Neuronal stem cell (in vitro differentiated cells): ENCODE results near the gene IFT22.
"Not testable (repeated sequence)": the region's sequence is repeated elsewhere in the genome, so short reads cannot be mapped to it uniquely, and the experiment has no call there.

Experiments
- DNase-seq: peaks from one replicate; pipeline ENCODE4 v3.0.0-alpha.2; 2013; ENCODE audit warnings: low spot score
- H2AFZ ChIP-seq: one replicate; pipeline ENCODE4 v1.6.1; 2013; ENCODE audit warnings: mild to moderate bottlenecking, low read length, inconsistent platforms
- H2AK5ac ChIP-seq: 2 replicates; pipeline ENCODE4 v1.6.1; 2013; ENCODE audit warnings: low read depth, mild to moderate bottlenecking, inconsistent platforms, low read length, moderate library complexity, mixed read lengths
- H2BK120ac ChIP-seq: 2 replicates; pipeline ENCODE4 v1.6.1; 2013; ENCODE audit warnings: low read depth, mild to moderate bottlenecking, inconsistent platforms, low read length, moderate library complexity, mixed read lengths
- H2BK12ac ChIP-seq: one replicate; pipeline ENCODE4 v1.6.1; 2013; ENCODE audit warnings: low read length, inconsistent platforms
- H2BK15ac ChIP-seq: 2 replicates; pipeline ENCODE4 v1.6.1; 2013; ENCODE audit warnings: mild to moderate bottlenecking, low read length, inconsistent platforms, mixed read lengths
- H2BK5ac ChIP-seq: one replicate; pipeline ENCODE4 v1.6.1; 2013; ENCODE audit warnings: inconsistent platforms, mild to moderate bottlenecking, low read length, moderate library complexity
- H3K14ac ChIP-seq: one replicate; pipeline ENCODE4 v1.6.1; 2013; ENCODE audit warnings: low read length, inconsistent platforms
- H3K18ac ChIP-seq: 2 replicates; pipeline ENCODE4 v1.6.1; 2013; ENCODE audit warnings: low read length, inconsistent platforms
- H3K23ac ChIP-seq: 2 replicates; pipeline ENCODE4 v1.6.1; 2013; ENCODE audit warnings: low read depth, mild to moderate bottlenecking, mixed read lengths, low read length, inconsistent platforms; ENCODE audit not compliant: poor library complexity
- H3K27ac ChIP-seq: replicated peaks from 3 replicates; pipeline ENCODE4 v1.5.1; 2013; ENCODE audit warnings: low read length, inconsistent platforms
- H3K27me3 ChIP-seq, 3 experiments: 2 replicates each; pipeline ENCODE4 v1.6.1; 2013; ENCODE audit warnings: low read length in 3 of 3, mild to moderate bottlenecking in 2 of 3, inconsistent platforms in 1 of 3, low read depth in 1 of 3, mixed read lengths in 1 of 3, moderate library complexity in 1 of 3; ENCODE audit not compliant: control insufficient read depth in 3 of 3, insufficient read depth in 3 of 3
- H3K36me3 ChIP-seq, 2 donors: replicated peaks in 1 of 2; 2 replicates each; pipeline ENCODE4 v1.6.1; 2013; ENCODE audit warnings: low read length in 2 of 2; ENCODE audit not compliant: control insufficient read depth in 2 of 2, insufficient read depth in 2 of 2
- H3K4ac ChIP-seq: 2 replicates; pipeline ENCODE4 v1.6.1; 2013; ENCODE audit warnings: inconsistent platforms, mild to moderate bottlenecking, low read length, moderate library complexity
- H3K4me1 ChIP-seq, 2 donors: 1 replicate in 1 of 2; 2 replicates in 1 of 2; pipeline ENCODE4 v1.6.1; 2013; ENCODE audit warnings: low read length in 2 of 2, low read depth in 1 of 2; ENCODE audit not compliant: control insufficient read depth in 2 of 2, insufficient read depth in 1 of 2
- H3K4me2 ChIP-seq: one replicate; pipeline ENCODE4 v1.6.1; 2013; ENCODE audit warnings: mild to moderate bottlenecking, low read length, inconsistent platforms; ENCODE audit not compliant: insufficient read depth, poor library complexity, severe bottlenecking
- H3K4me3 ChIP-seq, 2 donors: 2 replicates each; pipeline ENCODE4 v1.5.1; 2013; ENCODE audit warnings: low read length in 2 of 2, mild to moderate bottlenecking in 2 of 2, inconsistent platforms in 1 of 2, moderate library complexity in 1 of 2
- H3K79me1 ChIP-seq: one replicate; pipeline ENCODE4 v1.6.1; 2013; ENCODE audit warnings: low read depth, mild to moderate bottlenecking, inconsistent platforms, low read length, moderate library complexity
- H3K9ac ChIP-seq: one replicate; pipeline ENCODE4 v1.6.1; 2013; ENCODE audit warnings: mild to moderate bottlenecking, low read depth, low read length, inconsistent platforms; ENCODE audit not compliant: poor library complexity
- H3K9me3 ChIP-seq, 2 donors: replicated peaks in 1 of 2; 2 replicates each; pipeline versions ENCODE3 to v1.6.1; 2013; ENCODE audit warnings: low read length in 2 of 2, mild to moderate bottlenecking in 2 of 2, inconsistent platforms in 1 of 2, low read depth in 1 of 2, mixed read lengths in 1 of 2, moderate library complexity in 1 of 2; ENCODE audit not compliant: control insufficient read depth in 2 of 2, insufficient read depth in 1 of 2
- H4K8ac ChIP-seq: one replicate; pipeline ENCODE4 v1.6.1; 2013; ENCODE audit warnings: low read depth, mild to moderate bottlenecking, inconsistent platforms, low read length, moderate library complexity
- H4K91ac ChIP-seq: one replicate; pipeline ENCODE4 v1.6.1; 2013; ENCODE audit warnings: low read length, low read depth, mild to moderate bottlenecking, inconsistent platforms; ENCODE audit not compliant: poor library complexity
- WGBS, 2 donors: extraction: QIAGEN DNeasy Blood & Tissue Kit; methylation state at CpG; one replicate each; pipeline ENCODE4 v1.1.7; 2013; ENCODE audit warnings: missing lambda C conversion rate in 2 of 2, mixed read lengths in 1 of 2; ENCODE audit not compliant: insufficient read length in 2 of 2, insufficient replicate concordance in 1 of 2; ENCODE audit errors: extremely low coverage in 2 of 2; 5-methylcytosine and 5-hydroxymethylcytosine counted together

The IFT22 gene

DNA sequence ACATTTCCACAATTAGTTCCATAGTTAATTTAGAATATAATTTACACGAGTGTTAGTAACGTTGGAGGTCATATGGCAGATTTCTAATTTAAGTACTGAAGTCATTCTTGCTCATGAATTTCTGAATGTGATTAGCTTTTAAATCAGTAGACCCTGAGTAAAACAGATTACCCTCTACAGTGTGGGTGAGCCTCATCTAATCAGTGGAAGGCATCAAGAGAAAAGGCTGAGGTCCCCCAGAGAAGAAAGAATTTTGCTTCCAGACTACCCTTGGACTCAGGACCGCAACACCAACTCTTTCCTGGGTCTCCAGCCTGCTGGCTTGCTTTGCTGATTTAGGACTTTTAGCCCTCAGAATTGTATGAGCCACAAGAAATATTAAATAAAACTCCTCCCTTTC lies 33.2 kb downstream of the IFT22 start:
- Histone ChIP-seq H3K27me3 (peaks cover 0 to 33% (median 6%) of the 10 kb centered on the region in 3 experiments), H3K36me3 (no peaks in the 10 kb centered on the region), H3K4me2 (no peak overlapping the region), H2BK15ac (no peak overlapping the region), H3K18ac (no peak overlapping the region), H3K27ac (no peak overlapping the region), H2AK5ac (no peak overlapping the region), H3K4me1 (peaks cover 0 to 2% of the 10 kb centered on the region in 2 donors), H3K23ac (no peak overlapping the region), H3K9ac (no peak overlapping the region), H2BK12ac (no peak overlapping the region), H3K4ac (no peak overlapping the region), H3K9me3 (no peaks in the 10 kb centered on the region), H2BK120ac (no peak overlapping the region), H2BK5ac (no peak overlapping the region), H4K91ac (no peak overlapping the region), H3K4me3 (no peak overlapping the region), H4K8ac (no peak overlapping the region), H2AFZ (no peak overlapping the region), H3K79me1 (no peaks in the 10 kb centered on the region), H3K14ac (no peak overlapping the region)
- no peak for DNase-seq
- WGBS, 2 donors: no CpG with 5 or more reads among the region's 3 CpGs

DNA sequence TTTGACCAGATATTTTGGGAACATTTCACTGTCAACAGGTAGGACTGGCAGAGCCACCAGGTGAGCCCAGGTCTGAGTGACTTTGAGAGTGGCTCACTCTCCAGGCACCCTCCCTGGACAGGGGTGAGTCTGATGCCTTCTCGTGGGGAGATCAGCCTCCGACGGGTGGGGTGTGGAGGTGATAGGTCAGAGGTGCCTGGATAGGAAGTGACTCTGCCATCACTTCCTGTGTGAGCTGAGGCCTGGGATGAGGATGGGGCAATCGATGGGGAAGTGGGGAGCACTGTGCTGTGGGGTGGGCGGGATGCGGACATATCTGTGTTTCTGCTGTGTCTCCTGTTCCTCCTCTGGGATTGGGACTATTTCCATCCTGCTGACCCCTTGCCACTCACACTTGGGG lies 34.6 kb downstream of the IFT22 start:
- Histone ChIP-seq H3K9ac (no peak overlapping the region), H3K79me1 (no peaks in the 10 kb centered on the region), H3K4me3 (no peak overlapping the region), H2AK5ac (no peak overlapping the region), H4K91ac (peak overlapping the region; percentile 53), H3K4me2 (no peak overlapping the region), H3K9me3 (no peaks in the 10 kb centered on the region), H3K27ac (no peak overlapping the region), H3K4ac (no peak overlapping the region), H4K8ac (no peak overlapping the region), H3K27me3 (peaks cover 0 to 24% (median 0%) of the 10 kb centered on the region in 3 experiments), H2BK5ac (no peak overlapping the region), H2BK120ac (no peak overlapping the region), H2BK12ac (no peak overlapping the region), H3K14ac (no peak overlapping the region), H3K23ac (no peak overlapping the region), H3K36me3 (no peaks in the 10 kb centered on the region), H3K18ac (no peak overlapping the region), H3K4me1 (peaks cover 0 to 6% of the 10 kb centered on the region in 2 donors), H2BK15ac (no peak overlapping the region), H2AFZ (no peak overlapping the region)
- DNase-seq: no peak
- WGBS, 2 donors: no CpG with 5 or more reads among the region's 6 CpGs

DNA sequence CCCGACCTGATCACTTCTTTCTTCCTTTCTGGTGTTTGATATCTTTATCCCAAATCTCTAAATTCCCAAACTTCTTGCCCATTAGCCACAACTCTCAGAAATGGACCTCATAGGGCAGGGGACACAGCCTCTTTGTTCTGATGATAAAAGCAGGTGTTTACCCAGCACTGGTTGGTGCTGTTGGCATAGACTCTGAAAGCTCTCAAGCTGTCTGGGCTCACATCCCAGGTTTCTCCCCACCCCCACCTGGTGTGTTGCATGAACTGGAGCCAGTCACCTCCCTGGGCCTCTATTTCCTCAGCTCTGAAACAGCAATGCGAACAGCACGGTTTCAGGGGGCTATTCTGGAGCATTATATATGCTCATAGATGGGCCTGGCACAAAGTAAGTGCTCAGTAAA lies 35.7 kb downstream of the IFT22 start:
- WGBS, 2 donors: no CpG with 5 or more reads among the region's 3 CpGs
- not testable (repeated sequence) for H3K9ac ChIP-seq, H2BK15ac ChIP-seq, H2AFZ ChIP-seq, H3K36me3 ChIP-seq, H2BK12ac ChIP-seq, H4K8ac ChIP-seq, H3K27ac ChIP-seq, H2AK5ac ChIP-seq, H2BK120ac ChIP-seq, H3K9me3 ChIP-seq, H3K4me3 ChIP-seq, H3K4ac ChIP-seq, DNase-seq, H3K4me1 ChIP-seq, H3K79me1 ChIP-seq, H4K91ac ChIP-seq, H3K4me2 ChIP-seq, H3K18ac ChIP-seq, H3K14ac ChIP-seq, H2BK5ac ChIP-seq, H3K23ac ChIP-seq
- peaks cover 0 to 18% (median 0%) of the 10 kb centered on the region in 3 experiments for H3K27me3 ChIP-seq

DNA sequence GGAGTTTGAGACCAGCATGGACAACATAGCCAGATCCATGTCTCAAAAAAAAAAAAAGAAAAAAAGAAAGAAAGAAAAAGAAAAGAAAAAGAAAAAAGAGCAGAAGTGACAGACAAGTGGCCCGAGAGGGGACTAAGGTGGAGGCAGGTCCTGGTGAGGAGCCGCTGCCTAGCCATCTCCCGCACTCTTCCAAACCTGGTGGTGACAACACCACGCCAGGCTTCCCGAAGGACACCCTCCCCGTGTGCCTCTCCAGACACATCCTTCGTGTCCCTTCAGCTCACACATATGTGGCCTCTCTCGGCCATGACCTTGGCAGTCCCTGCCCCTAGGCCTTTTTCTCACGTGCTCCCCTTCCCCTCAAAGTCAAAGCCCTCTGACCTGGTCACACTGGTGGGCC lies 36.4 kb downstream of the IFT22 start:
- H3K36me3 ChIP-seq: no peaks in the 10 kb centered on the region
- H3K23ac ChIP-seq: no peak overlapping the region
- no peak for DNase-seq
- no peak overlapping the region for H3K4me3 ChIP-seq
- no peak overlapping the region for H2BK120ac ChIP-seq
- no peak overlapping the region for H3K18ac ChIP-seq
- H3K4ac ChIP-seq: no peak overlapping the region
- H3K4me2 ChIP-seq: no peak overlapping the region
- no peak overlapping the region for H4K91ac ChIP-seq
- no peak overlapping the region for H3K9ac ChIP-seq
- no peak overlapping the region for H2AFZ ChIP-seq
- no peak overlapping the region for H2AK5ac ChIP-seq
- no peak overlapping the region for H2BK12ac ChIP-seq
- H3K79me1 ChIP-seq: no peaks in the 10 kb centered on the region
- peaks cover 0 to 3% of the 10 kb centered on the region in 2 donors for H3K4me1 ChIP-seq
- no peak overlapping the region for H2BK5ac ChIP-seq
- peaks cover 0 to 18% (median 0%) of the 10 kb centered on the region in 3 experiments for H3K27me3 ChIP-seq
- H3K14ac ChIP-seq: no peak overlapping the region
- no peaks in the 10 kb centered on the region for H3K9me3 ChIP-seq
- no peak overlapping the region for H4K8ac ChIP-seq
- no peak overlapping the region for H2BK15ac ChIP-seq
- WGBS, 2 donors: no CpG with 5 or more reads among the region's 9 CpGs
- no peak overlapping the region for H3K27ac ChIP-seq
